Measurements from ENCODE around the gene LAMA4. TPM values are rescaled to one million over a fixed set of nuclear protein-coding genes. Genes with fewer than 3 reads are reported as not detected.
A peak's percentile ranks its signal among the peaks of the same experiment; 100 is the strongest.

LAMA4 gene
- total RNA-seq, 4 donors from 2014 or later = 107 to 329 (median 271) TPM

GRCh38 chr6:112221981-112222852 lies 32.1 kb downstream of the LAMA4 start:
- Histone ChIP-seq H3K4me3 (no peak overlapping the region), H3K9me3 (no peaks in the 10 kb centered on the region), H3K27me3 (no peaks in the 10 kb centered on the region), H3K4me1 (peaks cover 7 to 18% of the 10 kb centered on the region in 2 donors), H3K36me3 (no peaks in the 10 kb centered on the region), H3K27ac (peak overlapping the region; percentile 82 to 86)
- TF ChIP-seq POLR2A (IDR thresholded peaks at IDR 0.05) (no peak), CTCF (IDR thresholded peaks at IDR 0.05) (no peak)
- intact Hi-C loops (cut with DNase I; ENCODE audit: low total_unique reads) = no loop called here
- no peak for DNase-seq

GRCh38 chr6:112221561-112221960 lies 32.8 kb downstream of the LAMA4 start:
- intact Hi-C loops (cut with DNase I; ENCODE audit: low total_unique reads) = no loop called here
- H3K4me3 ChIP-seq = no peak overlapping the region
- H3K4me1 ChIP-seq = peaks cover 7 to 18% of the 10 kb centered on the region in 2 donors
- no peak for DNase-seq
- TF ChIP-seq CTCF (IDR thresholded peaks at IDR 0.05) (no peak), POLR2A (IDR thresholded peaks at IDR 0.05) (no peak)
- no peaks in the 10 kb centered on the region for H3K27me3 ChIP-seq
- H3K27ac ChIP-seq = peak overlapping the region; percentile 82 to 86
- H3K36me3 ChIP-seq = no peaks in the 10 kb centered on the region
- no peaks in the 10 kb centered on the region for H3K9me3 ChIP-seq

GRCh38 chr6:112218563-112218962 lies 35.8 kb downstream of the LAMA4 start:
- Histone ChIP-seq H3K9me3 (no peaks in the 10 kb centered on the region), H3K4me1 (peaks cover 7% of the 10 kb centered on the region in 2 donors), H3K36me3 (no peaks in the 10 kb centered on the region), H3K27me3 (no peaks in the 10 kb centered on the region), H3K4me3 (no peak overlapping the region), H3K27ac (peak overlapping the region; percentile 66 to 86)
- DNase-seq = peak; percentile 74 to 80
- TF ChIP-seq CTCF (IDR thresholded peaks at IDR 0.05) = no peak
- no peak for TF ChIP-seq POLR2A (IDR thresholded peaks at IDR 0.05)
- intact Hi-C loops (cut with DNase I; ENCODE audit: low total_unique reads) = no loop called here

- Histone ChIP-seq H3K36me3 (no peaks in the 10 kb centered on the region), H3K27me3 (no peaks in the 10 kb centered on the region), H3K4me3 (no peak overlapping the region), H3K4me1 (peaks cover 7% of the 10 kb centered on the region in 2 donors), H3K27ac (peak overlapping the region; percentile 54 to 66), H3K9me3 (no peaks in the 10 kb centered on the region)
- intact Hi-C loops (cut with DNase I; ENCODE audit: low total_unique reads) = no loop called here
- TF ChIP-seq CTCF (IDR thresholded peaks at IDR 0.05) (no peak), POLR2A (IDR thresholded peaks at IDR 0.05) (no peak)
- DNase-seq = no peak
These were observed 37.5 kb downstream of the LAMA4 start for GRCh38 chr6:112216662-112217551.

Data from uterus (tissue), 4 donors.